GM10248 (cell line): ENCODE data around the gene PELI3.

Source experiments
- CTCF ChIA-PET: fragments of 300-600 bp; sonication (Branson Sonifier 250); formaldehyde crosslinking; extraction: SDS; loops from one replicate; lab custom pipeline; 2021; ENCODE audit warnings: antibody characterized with exemption; lab: Yijun Ruan, JAX
- POLR2A ChIA-PET: fragments of 350-650 bp; sonication (Branson Sonifier 250); formaldehyde crosslinking; extraction: SDS; loops from one replicate; lab custom pipeline; 2020; ENCODE audit warnings: antibody characterized with exemption; lab: Yijun Ruan, JAX
- DNase-seq: peaks from one replicate; pipeline ENCODE4 v3.0.0; 2012; ENCODE audit errors: extremely low spot score
- TF ChIP-seq, protein P1 (sequence below): IDR thresholded peaks from 2 replicates; pipeline ENCODE4 v1.5.1; 2012; ENCODE audit warnings: mild to moderate bottlenecking, low read depth; ENCODE audit errors: extremely low read depth, missing control alignments, control extremely low read depth

Gene PELI3

DNA sequence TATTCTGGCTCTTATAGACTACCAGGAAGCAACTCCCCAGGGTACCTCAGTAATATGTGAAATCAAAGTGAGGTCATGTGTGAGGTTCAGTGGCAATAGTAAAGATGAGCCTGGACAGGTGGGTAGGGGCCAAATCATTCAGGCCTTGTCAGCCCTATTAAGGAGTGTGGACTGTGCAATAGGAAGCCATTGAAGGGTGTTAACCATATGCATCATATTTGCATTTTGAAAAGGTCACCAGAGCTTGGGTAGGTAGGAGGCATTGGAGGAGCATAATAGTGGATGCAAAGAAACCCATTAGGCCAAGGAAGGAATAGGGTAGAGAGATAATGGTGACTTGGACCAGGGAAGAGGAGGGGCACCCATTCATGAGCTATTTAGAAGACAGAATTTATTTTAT is 19.7 kb upstream of the PELI3 start:
- POLR2A ChIA-PET: no interaction called here
- TF ChIP-seq, protein P1, sequence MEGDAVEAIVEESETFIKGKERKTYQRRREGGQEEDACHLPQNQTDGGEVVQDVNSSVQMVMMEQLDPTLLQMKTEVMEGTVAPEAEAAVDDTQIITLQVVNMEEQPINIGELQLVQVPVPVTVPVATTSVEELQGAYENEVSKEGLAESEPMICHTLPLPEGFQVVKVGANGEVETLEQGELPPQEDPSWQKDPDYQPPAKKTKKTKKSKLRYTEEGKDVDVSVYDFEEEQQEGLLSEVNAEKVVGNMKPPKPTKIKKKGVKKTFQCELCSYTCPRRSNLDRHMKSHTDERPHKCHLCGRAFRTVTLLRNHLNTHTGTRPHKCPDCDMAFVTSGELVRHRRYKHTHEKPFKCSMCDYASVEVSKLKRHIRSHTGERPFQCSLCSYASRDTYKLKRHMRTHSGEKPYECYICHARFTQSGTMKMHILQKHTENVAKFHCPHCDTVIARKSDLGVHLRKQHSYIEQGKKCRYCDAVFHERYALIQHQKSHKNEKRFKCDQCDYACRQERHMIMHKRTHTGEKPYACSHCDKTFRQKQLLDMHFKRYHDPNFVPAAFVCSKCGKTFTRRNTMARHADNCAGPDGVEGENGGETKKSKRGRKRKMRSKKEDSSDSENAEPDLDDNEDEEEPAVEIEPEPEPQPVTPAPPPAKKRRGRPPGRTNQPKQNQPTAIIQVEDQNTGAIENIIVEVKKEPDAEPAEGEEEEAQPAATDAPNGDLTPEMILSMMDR: no peak
- CTCF ChIA-PET: interaction anchor here (0.9 to 1.5 kb wide), 4 partner anchors 9 to 38 kb away, joined by 3 to 5 read pairs (median 4); partner anchors contain the start of genes DPP3 and MRPL11
- DNase-seq: no peak

DNA sequence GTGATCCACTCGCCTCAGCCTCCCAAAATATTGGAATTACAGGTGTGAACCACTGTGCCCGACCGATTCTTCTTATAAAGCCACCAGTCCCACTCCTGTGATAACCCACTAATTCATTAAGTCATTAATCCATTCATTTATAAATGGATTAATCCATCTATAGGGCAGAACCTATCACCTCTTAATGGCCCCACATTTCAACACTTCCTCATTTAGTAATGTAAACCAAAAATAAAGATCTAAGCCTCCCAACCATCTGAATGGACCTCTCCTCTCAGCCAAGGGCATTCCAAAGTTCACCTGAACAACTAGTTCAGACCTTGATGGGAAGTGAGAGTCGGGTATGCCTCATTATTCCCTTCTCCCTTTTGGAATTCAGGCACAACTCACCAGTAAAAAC is 18.2 kb upstream of the PELI3 start:
- TF ChIP-seq, protein P1: no peak
- ChIA-PET POLR2A (no interaction called here), CTCF (interaction anchor here (1.2 to 1.7 kb wide), 3 partner anchors 18 to 32 kb away, joined by 3 to 4 read pairs (median 3); partner anchors contain the start of genes DPP3 and PELI3)
- no peak for DNase-seq

DNA sequence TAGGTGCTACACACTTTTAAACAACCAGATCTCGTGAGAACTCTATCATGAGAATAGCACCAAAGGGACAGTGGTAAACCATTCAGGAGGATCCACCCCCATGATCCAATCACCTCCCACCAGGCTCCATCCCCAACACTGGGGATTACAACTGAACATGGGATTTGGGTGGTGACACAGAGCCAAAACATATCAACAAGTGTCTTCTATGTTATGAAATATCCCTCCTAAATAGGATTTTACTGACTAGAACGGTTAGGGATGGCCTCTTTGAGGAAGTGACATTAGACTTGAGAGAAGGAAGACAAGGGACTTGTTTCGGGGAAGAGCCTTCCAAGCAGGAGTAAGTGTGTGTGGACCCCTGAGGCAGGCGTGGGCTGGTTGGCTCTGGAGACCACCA is 16.1 kb upstream of the PELI3 start:
- DNase-seq: no peak
- ChIA-PET POLR2A (no interaction called here), CTCF (no interaction called here)

DNA sequence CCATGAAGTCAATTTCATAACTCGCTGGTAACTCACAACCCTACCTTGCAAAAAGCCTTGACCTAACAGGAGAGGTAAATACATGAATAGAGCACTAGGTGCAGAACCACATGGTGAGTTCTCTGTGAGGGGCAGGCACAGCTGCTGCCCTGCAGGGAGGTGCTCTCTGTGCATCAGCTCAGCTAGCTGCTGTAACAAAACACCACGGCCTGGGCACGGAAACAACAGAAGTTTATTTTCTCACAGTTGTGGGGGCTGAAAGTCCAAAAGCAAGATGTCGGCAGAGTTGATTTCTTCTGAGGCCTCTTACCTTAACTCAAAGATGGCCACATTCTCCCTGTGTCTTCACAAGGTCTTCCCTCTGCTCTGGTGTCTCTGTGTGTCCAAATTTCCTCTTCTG is 15.0 kb upstream of the PELI3 start:
- POLR2A ChIA-PET: no interaction called here
- CTCF ChIA-PET: interaction anchor here (1.3 to 3.5 kb wide), 2 partner anchors 10 to 13 kb away, joined by 3 to 11 read pairs; partner anchors contain the start of gene MRPL11
- no peak for DNase-seq
- TF ChIP-seq, protein P1: no peak

More for the DNA sequence above, 16.1 kb upstream of the PELI3 start:
- TF ChIP-seq, protein P1: no peak

DNA sequence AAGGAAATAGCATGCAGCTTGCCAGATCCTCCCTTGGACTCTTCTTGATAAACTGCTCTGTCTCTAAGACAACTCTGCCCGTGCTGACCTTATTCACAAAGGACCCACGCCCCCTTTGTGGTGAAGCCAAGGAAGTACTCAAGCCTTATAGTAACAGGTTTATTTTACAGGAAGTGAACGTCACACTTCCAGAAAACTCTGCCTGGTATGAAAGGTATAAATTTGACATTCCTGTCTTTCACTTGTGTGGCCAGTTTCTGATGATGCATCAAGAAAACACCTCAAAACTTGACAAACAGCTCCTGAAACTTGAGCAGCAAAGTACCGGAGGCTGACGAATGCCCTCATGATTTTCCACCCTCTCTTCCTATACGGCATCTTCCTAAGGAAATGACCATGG is 12.5 kb upstream of the PELI3 start:
- ChIA-PET CTCF (interaction anchor here (1.3 to 3.5 kb wide), 3 partner anchors 14 to 25 kb away, joined by 3 to 11 read pairs (median 11); partner anchors contain the start of genes DPP3 and MRPL11), POLR2A (no interaction called here)
- no peak for DNase-seq
- TF ChIP-seq, protein P1: no peak

DNA sequence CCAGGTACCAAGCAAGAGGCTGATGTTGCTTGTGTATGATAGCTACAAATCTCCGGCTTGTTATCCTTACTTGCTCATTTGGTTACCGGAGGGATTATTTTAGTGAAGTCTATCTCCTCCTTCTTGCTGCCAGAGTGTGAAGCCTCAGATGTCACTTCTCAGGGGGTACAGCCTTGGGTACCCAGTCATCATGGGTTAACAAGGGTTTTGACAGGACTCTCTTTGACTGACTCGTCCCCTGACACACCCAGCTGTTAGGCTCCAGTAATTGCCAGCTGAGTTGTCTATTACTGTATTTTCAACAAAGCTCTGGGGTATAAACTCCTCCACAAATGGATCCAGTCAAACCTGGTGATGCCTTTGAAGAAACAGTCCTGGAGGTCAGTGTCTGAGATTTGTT is 11.9 kb upstream of the PELI3 start:
- no peak for DNase-seq
- POLR2A ChIA-PET: no interaction called here
- TF ChIP-seq, protein P1: no peak
- CTCF ChIA-PET: interaction anchor here (1.3 to 3.5 kb wide), 3 partner anchors 15 to 24 kb away, joined by 3 to 11 read pairs (median 11); partner anchors contain the start of genes DPP3 and MRPL11
